ENCODE data around the gene EMX1.

EMX1 gene

DNA sequence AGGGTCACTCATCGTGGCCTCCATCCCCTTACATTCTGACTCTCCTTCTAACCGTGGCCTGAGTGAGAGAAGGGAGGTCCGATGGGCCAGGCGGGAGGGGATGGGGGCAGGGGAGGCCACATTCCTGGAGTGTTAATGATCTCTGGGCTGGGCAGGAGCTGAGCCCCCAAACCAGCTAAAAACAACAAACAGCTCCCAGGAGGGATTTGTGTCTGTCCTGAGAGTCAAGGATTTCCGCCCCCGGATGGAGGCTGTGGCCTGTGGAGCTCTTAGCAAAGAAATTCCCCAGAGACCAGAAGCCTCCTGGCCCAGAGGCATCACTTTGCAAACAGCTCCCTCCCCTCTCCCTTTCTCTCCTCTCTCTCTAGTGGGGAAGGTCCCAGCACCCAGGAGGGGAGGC is 23.5 kb downstream of the EMX1 start:
- Histone ChIP-seq H3K36me3 (ENCODE audit: insufficient read depth, low read depth, low read length) (peaks cover 5% of the 10 kb centered on the region; the same call in 1 of the 2 replicates), H3K9me3 (ENCODE audit: insufficient read depth, low read depth, low read length) (no peaks in the 10 kb centered on the region), H3K9ac (ENCODE audit: low read depth, low read length) (no peak overlapping the region), H3K27ac (ENCODE audit: low read length) (no peak overlapping the region), H3K27me3 (ENCODE audit: insufficient read depth, low read length) (peaks cover 37% of the 10 kb centered on the region), H3K4me1 (ENCODE audit: insufficient read depth, low read length) (peaks cover 11% of the 10 kb centered on the region; the same call in 1 of the 2 replicates), H3K4me3 (ENCODE audit: low read length) (no peak overlapping the region)

DNA sequence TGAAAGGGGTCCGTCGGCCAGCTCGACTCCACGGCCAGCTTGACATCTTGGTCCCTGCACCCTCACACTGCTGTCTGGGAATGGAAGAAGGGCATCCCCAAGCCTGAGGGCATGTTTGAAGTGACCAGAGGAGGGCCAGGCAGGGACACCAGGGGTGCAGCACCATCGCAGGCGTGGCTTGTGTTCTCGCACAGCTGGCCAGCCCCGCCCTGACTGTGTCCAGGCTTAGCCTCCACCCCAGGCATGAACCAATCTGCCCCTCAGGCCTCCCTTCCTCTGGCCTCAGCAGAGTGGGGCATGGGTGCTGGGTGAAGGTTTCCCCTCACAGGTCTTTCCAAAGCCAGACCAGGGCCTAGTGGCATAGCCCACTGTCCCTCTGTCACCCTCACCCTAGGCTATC is 25.0 kb downstream of the EMX1 start:
- Histone ChIP-seq H3K36me3 (ENCODE audit: insufficient read depth, low read depth, low read length) (peaks cover 5% of the 10 kb centered on the region; the same call in 1 of the 2 replicates), H3K27me3 (ENCODE audit: insufficient read depth, low read length) (peaks cover 23% of the 10 kb centered on the region; the same call in 1 of the 2 replicates), H3K4me1 (ENCODE audit: insufficient read depth, low read length) (peaks cover 11% of the 10 kb centered on the region; the same call in 1 of the 2 replicates), H3K4me3 (ENCODE audit: low read length) (no peak overlapping the region), H3K9ac (ENCODE audit: low read depth, low read length) (no peak overlapping the region), H3K27ac (ENCODE audit: low read length) (no peak overlapping the region), H3K9me3 (ENCODE audit: insufficient read depth, low read depth, low read length) (no peaks in the 10 kb centered on the region)

DNA sequence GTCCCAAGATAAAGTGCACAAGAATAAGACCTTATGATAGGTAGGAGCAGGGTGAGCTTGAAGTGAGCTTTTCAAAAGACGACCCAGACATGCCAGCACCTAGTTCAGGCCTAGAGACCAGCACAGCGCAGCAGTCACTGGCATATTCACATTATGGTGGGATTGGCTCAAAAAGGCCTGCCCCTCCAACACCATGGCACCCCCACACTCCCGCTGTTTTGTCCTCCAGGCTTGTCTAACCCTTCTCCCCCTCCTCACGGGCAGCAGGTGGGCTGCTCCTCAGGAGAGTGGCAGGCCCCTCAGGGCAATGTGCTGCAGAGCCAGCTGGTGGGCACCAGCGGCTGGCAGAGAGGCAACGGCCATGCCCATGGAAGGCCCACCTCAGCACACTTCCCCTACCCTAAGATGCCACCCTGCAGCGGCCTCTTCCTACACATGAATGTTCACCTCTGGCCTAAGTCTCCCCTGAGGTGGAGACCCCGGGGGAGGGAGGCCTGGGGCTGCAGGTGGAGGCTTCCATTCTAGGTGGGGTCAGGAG is 25.6 kb downstream of the EMX1 start:
- H3K9ac ChIP-seq (ENCODE audit: low read depth, low read length), result no peak overlapping the region
- peaks cover 11% of the 10 kb centered on the region; the same call in 1 of the 2 replicates for H3K4me1 ChIP-seq (ENCODE audit: insufficient read depth, low read length)
- H3K4me3 ChIP-seq (ENCODE audit: low read length), result no peak overlapping the region
- peaks cover 17% of the 10 kb centered on the region; the same call in 1 of the 2 replicates for H3K27me3 ChIP-seq (ENCODE audit: insufficient read depth, low read length)
- peaks cover 5% of the 10 kb centered on the region; the same call in 1 of the 2 replicates for H3K36me3 ChIP-seq (ENCODE audit: insufficient read depth, low read depth, low read length)
- no peaks in the 10 kb centered on the region for H3K9me3 ChIP-seq (ENCODE audit: insufficient read depth, low read depth, low read length)
- H3K27ac ChIP-seq (ENCODE audit: low read length), result no peak overlapping the region

DNA sequence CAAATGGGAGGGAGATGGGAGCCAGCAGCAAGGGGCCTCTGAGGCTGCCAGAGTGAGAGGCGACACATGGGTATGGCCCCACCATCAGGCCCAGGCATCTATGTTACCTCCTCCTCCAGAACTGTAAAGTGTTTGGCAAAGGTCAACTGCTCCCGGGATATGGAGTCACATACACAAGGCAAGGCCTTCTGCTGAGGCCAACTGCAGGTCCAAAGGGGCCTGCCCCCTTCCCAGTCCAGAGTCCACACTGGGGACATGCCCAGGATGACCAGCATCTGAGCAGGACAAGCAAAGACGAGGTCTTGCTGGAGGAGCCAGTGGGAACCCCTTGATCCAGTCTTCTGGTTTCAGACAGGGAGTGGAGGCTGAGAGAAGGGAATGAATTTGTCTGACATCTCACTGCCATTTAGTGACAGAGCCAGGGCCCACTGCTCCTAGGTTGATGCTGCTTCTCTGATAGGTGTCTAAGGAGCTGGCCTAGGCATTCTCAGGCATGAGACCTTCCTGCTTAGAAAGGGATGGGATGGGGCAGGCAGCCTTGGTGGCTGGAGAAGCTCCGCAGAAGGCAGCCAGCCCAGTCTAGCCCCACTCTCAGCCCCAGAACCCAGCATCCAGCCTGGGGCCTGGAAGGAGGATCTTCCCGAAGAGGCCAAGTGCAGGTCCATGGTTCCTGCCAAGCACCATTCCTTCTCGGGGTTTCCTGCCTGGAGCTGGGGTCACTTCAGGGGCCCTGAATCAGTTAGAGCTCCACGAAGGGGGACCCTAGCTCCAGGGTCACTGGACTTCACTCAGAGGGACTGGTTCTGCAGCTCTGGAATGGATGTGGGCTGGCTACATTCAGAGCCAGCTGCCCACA is 26.4 kb downstream of the EMX1 start:
- Histone ChIP-seq H3K27ac (ENCODE audit: low read length) (no peak overlapping the region), H3K4me3 (ENCODE audit: low read length) (no peak overlapping the region), H3K36me3 (ENCODE audit: insufficient read depth, low read depth, low read length) (peaks cover 5% of the 10 kb centered on the region; the same call in 1 of the 2 replicates), H3K4me1 (ENCODE audit: insufficient read depth, low read length) (peaks cover 11% of the 10 kb centered on the region; the same call in 1 of the 2 replicates), H3K9ac (ENCODE audit: low read depth, low read length) (no peak overlapping the region), H3K9me3 (ENCODE audit: insufficient read depth, low read depth, low read length) (no peaks in the 10 kb centered on the region), H3K27me3 (ENCODE audit: insufficient read depth, low read length) (peaks cover 13% of the 10 kb centered on the region; the same call in 1 of the 2 replicates)

DNA sequence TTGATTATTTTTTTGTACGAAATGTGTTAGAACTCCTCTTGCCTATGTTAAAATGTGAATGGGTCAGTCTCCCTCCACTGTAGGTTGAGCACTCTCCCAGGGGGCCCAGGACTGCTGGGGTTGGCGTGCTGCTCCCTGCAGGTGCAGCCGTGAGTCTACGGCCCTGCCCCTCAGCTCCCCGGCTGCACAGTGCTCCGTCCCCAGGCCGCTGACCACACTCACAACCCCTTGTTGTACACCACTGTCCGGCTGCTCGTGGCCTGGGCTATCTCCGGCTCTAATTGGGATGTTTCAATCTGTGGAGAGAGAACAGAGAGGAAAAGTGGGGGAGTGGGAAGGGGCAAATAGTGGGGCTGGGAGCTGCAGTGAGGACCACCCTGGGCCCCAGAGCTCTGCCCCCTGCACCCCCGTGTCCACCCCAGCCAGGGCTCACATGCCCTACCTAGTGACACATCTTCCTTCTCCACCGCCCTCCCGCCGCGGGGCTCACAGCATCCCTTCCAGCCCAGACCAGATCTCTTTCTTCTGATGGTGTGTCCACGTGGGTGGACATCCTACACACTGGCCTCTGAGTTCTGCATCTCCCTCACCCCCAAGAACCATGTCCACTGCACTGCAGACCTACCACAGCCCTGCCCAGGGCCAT is 27.6 kb downstream of the EMX1 start:
- H3K4me1 ChIP-seq (ENCODE audit: insufficient read depth, low read length), result peaks cover 11% of the 10 kb centered on the region; the same call in 1 of the 2 replicates
- no peak overlapping the region for H3K27ac ChIP-seq (ENCODE audit: low read length)
- H3K9me3 ChIP-seq (ENCODE audit: insufficient read depth, low read depth, low read length), result no peaks in the 10 kb centered on the region
- no peak overlapping the region for H3K9ac ChIP-seq (ENCODE audit: low read depth, low read length)
- H3K36me3 ChIP-seq (ENCODE audit: insufficient read depth, low read depth, low read length), result peaks cover 5% of the 10 kb centered on the region; the same call in 1 of the 2 replicates
- H3K27me3 ChIP-seq (ENCODE audit: insufficient read depth, low read length), result peaks cover 1% of the 10 kb centered on the region; the same call in 1 of the 2 replicates
- H3K4me3 ChIP-seq (ENCODE audit: low read length), result no peak overlapping the region

DNA sequence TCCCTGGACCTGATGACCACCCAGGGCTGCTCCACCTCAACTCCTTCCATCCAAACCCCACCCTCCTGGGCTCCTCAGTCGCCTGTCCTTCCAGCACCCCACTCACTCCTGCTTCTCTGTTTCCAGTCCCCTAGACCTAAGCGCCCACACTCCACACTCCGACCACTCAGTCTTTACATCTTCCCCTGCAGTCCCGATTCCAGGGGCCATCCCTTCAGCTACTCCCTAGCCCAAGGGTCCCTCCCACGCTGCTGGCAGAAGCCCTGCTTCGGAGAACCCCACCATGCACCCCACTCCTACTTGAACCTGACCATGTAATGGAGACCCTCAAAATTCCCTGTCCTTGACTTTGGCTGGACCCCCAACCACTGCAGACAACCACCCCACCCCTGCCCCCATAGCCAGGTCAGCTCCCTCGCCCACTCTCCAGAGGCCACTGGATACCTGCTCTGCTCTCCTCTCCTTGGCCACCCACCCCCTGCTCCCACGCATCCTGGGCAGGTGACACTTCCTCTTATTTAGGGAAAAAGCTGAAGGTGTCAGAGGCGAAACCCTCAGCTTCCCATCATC is 28.2 kb downstream of the EMX1 start:
- Histone ChIP-seq H3K27me3 (ENCODE audit: insufficient read depth, low read length) (no peaks in the 10 kb centered on the region), H3K36me3 (ENCODE audit: insufficient read depth, low read depth, low read length) (peaks cover 5% of the 10 kb centered on the region; the same call in 1 of the 2 replicates), H3K27ac (ENCODE audit: low read length) (no peak overlapping the region), H3K9me3 (ENCODE audit: insufficient read depth, low read depth, low read length) (no peaks in the 10 kb centered on the region), H3K4me1 (ENCODE audit: insufficient read depth, low read length) (peaks cover 7% of the 10 kb centered on the region; the same call in 1 of the 2 replicates), H3K9ac (ENCODE audit: low read depth, low read length) (no peak overlapping the region), H3K4me3 (ENCODE audit: low read length) (no peak overlapping the region)

DNA sequence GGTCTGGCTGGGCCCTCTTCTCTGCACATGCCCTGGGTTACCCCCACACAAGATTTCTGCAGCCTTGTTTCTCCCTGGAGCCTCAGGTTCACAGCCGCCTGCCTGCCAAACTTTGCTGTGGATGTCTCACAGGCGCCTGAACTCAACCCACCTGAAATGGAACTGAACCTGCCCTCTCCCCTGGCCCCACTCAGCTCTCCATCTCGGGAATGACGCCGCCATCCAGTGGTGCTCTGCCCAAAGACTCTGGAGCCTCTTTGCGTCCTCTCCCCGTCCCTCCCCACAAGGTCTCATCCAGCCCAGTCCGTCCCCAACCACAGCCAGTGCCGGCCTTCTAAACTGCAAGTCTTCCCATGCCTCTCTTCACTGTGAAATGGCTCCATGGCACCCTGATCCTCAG is 29.1 kb downstream of the EMX1 start:
- H3K27ac ChIP-seq (ENCODE audit: low read length), result no peak overlapping the region
- no peaks in the 10 kb centered on the region for H3K9me3 ChIP-seq (ENCODE audit: insufficient read depth, low read depth, low read length)
- H3K27me3 ChIP-seq (ENCODE audit: insufficient read depth, low read length), result no peaks in the 10 kb centered on the region
- no peak overlapping the region for H3K9ac ChIP-seq (ENCODE audit: low read depth, low read length)
- peaks cover 5% of the 10 kb centered on the region; the same call in 1 of the 2 replicates for H3K36me3 ChIP-seq (ENCODE audit: insufficient read depth, low read depth, low read length)
- H3K4me3 ChIP-seq (ENCODE audit: low read length), result no peak overlapping the region
- H3K4me1 ChIP-seq (ENCODE audit: insufficient read depth, low read length), result peaks cover 3% of the 10 kb centered on the region; the same call in 1 of the 2 replicates

DNA sequence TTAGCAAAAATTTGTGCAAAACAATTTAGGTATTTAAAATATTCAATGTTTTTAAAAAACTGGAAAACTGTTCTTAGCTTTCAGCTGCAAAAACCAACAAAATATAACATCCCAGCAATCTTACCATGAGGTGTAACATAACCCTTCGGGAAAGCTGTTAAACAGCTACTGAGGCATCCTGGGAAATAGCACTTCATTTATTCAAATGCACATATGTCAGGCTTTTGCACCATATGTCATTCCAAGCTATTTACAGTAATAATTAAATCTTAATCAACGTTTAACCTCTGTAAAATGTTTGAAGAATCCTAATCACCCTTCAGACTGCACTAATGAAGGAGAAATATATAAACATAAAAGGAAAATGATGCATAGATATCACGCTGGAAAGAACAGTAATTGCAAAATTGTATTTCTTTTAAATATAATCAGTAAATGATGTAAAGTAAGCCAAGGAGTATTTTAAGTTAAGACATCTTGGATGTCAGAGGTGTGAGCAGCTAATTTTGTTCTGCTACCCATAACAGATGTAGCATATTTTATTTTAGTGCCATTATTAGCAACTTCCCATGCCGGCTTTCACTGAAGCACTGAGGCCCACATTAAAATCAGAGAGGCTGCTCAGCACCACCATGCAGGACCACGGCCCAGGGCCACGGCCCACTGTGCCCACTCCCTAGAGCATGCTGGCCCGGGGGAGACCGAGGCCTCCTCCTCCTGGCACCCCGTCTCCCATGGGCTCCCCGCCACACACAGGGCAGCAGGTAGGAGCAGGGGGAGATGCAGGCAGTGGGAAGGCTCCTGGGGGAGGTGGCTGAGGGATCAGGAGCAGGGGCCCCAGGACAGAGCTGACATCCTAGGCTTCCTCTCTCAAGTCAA is 30.9 kb downstream of the EMX1 start:
- no peak overlapping the region for H3K9ac ChIP-seq (ENCODE audit: low read depth, low read length)
- H3K4me1 ChIP-seq (ENCODE audit: insufficient read depth, low read length), result peaks cover 11% of the 10 kb centered on the region; the same call in 1 of the 2 replicates
- H3K27me3 ChIP-seq (ENCODE audit: insufficient read depth, low read length), result no peaks in the 10 kb centered on the region
- H3K9me3 ChIP-seq (ENCODE audit: insufficient read depth, low read depth, low read length), result no peaks in the 10 kb centered on the region
- H3K4me3 ChIP-seq (ENCODE audit: low read length), result no peak overlapping the region
- H3K36me3 ChIP-seq (ENCODE audit: insufficient read depth, low read depth, low read length), result peaks cover 5% of the 10 kb centered on the region; the same call in 1 of the 2 replicates
- H3K27ac ChIP-seq (ENCODE audit: low read length), result no peak overlapping the region

DNA sequence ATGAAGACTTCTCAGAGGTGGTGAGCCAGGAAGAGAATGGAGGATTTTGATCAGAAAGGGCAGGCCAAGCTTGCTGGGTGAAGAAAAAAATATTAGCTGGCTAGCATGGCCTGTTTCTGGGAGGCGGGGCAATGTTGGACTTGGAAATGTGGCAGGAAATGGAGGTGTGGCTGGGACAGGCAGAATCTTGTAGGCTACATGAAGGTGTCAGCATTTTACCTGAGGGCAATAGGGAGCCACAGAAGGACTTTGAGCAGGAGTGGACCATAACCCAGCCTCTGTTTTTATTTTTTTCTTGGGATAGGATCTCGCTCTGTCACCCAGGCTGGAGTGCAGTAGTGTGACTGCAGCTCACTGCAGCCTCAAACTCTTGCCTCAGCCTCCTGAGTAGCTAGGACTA is 31.7 kb downstream of the EMX1 start:
- H3K27ac ChIP-seq (ENCODE audit: low read length), result no peak overlapping the region
- H3K9ac ChIP-seq (ENCODE audit: low read depth, low read length), result no peak overlapping the region
- H3K4me3 ChIP-seq (ENCODE audit: low read length), result no peak overlapping the region
- H3K9me3 ChIP-seq (ENCODE audit: insufficient read depth, low read depth, low read length), result no peaks in the 10 kb centered on the region
- H3K27me3 ChIP-seq (ENCODE audit: insufficient read depth, low read length), result peaks cover 2% of the 10 kb centered on the region; the same call in 1 of the 2 replicates
- no peaks in the 10 kb centered on the region for H3K36me3 ChIP-seq (ENCODE audit: insufficient read depth, low read depth, low read length)
- H3K4me1 ChIP-seq (ENCODE audit: insufficient read depth, low read length), result peaks cover 11% of the 10 kb centered on the region; the same call in 1 of the 2 replicates

DNA sequence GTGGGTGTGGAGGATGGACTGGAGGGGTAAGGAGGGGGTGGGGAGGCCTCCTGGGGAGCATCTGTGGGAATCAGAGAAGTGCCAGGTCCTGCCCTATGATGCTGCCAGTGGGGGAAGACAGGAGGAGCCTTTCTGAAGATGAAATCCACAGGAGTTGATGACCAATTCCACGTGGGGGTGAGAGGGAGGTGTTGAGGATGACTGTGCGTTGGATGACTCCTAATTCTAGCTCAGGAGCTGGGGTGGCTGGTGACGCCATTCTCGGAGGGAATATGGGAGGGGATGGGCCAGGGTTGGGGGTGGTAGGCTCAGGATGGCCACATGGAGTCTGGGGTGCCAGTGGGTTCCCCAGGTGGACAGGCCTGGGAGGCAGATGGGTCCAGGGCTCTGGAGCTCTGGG is 32.3 kb downstream of the EMX1 start:
- no peak overlapping the region for H3K9ac ChIP-seq (ENCODE audit: low read depth, low read length)
- H3K27me3 ChIP-seq (ENCODE audit: insufficient read depth, low read length), result peaks cover 4% of the 10 kb centered on the region; the same call in 1 of the 2 replicates
- no peak overlapping the region for H3K27ac ChIP-seq (ENCODE audit: low read length)
- H3K36me3 ChIP-seq (ENCODE audit: insufficient read depth, low read depth, low read length), result no peaks in the 10 kb centered on the region
- H3K9me3 ChIP-seq (ENCODE audit: insufficient read depth, low read depth, low read length), result no peaks in the 10 kb centered on the region
- H3K4me3 ChIP-seq (ENCODE audit: low read length), result no peak overlapping the region
- peaks cover 11% of the 10 kb centered on the region; the same call in 1 of the 2 replicates for H3K4me1 ChIP-seq (ENCODE audit: insufficient read depth, low read length)

Data from iPS-20b (cell line).